ENCODE measurements around the gene IGFALS.

DNA sequence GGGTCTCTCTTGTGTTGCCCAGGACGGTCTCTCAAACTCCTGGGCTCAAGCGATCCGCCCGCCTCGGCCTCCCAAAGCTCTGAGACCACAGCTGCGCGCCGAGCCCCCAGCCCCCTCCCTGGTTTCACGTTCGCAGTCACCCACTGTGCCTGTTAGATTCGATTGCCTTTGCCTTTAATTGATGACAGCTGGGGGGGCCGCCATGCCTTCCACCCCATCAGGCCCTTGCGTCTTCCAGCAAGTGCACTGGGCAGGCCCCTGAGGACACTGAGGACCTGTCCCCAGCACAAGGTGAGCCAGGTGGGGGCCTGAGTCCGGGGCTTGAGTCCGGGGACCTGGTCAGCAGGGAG is 3.3 kb downstream of the IGFALS start:
- TF ChIP-seq POLR2A (IDR thresholded peaks at IDR 0.05): no peak
- TF ChIP-seq, protein P1, sequence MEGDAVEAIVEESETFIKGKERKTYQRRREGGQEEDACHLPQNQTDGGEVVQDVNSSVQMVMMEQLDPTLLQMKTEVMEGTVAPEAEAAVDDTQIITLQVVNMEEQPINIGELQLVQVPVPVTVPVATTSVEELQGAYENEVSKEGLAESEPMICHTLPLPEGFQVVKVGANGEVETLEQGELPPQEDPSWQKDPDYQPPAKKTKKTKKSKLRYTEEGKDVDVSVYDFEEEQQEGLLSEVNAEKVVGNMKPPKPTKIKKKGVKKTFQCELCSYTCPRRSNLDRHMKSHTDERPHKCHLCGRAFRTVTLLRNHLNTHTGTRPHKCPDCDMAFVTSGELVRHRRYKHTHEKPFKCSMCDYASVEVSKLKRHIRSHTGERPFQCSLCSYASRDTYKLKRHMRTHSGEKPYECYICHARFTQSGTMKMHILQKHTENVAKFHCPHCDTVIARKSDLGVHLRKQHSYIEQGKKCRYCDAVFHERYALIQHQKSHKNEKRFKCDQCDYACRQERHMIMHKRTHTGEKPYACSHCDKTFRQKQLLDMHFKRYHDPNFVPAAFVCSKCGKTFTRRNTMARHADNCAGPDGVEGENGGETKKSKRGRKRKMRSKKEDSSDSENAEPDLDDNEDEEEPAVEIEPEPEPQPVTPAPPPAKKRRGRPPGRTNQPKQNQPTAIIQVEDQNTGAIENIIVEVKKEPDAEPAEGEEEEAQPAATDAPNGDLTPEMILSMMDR (IDR thresholded peaks at IDR 0.05): no peak

Measured in vagina (tissue), 2 donors.